SK-N-SH (cell line): Measurements from ENCODE around the gene ZNF577. TPM values are rescaled to one million over a fixed set of nuclear protein-coding genes. Genes with fewer than 3 reads are reported as not detected.
A peak's percentile ranks its signal among the peaks of the same experiment; 100 is the strongest.

Source experiments
- CTCF ChIA-PET: fragments of 300-600, 350-600 bp; formaldehyde crosslinking; extraction: SDS; loops from one replicate; lab custom pipeline; 2021; lab: Yijun Ruan, JAX
- POLR2A ChIA-PET: fragments of 350-600 bp; sonication (Branson Sonifier 250); formaldehyde crosslinking; extraction: SDS; loops from one replicate; lab custom pipeline; 2020; ENCODE audit warnings: antibody characterized with exemption, inconsistent platforms; lab: Yijun Ruan, JAX
- DNase-seq: peaks from one replicate; pipeline ENCODE4 v3.0.0; 2012
- H2AFZ ChIP-seq: fragments of 200-600 bp; sonication (generic); 2 replicates; pipeline ENCODE4 v1.8.1; 2016; ENCODE audit warnings: antibody characterized with exemption, mild to moderate bottlenecking, low read depth
- H3F3A ChIP-seq: fragments of 200-600 bp; sonication (generic); replicated peaks from 2 replicates; pipeline ENCODE3; 2016; ENCODE audit warnings: antibody characterized with exemption, mild to moderate bottlenecking; ENCODE audit not compliant: insufficient read depth
- H3K27ac ChIP-seq, 2 experiments: fragments of 200-500 bp in 1 of 2; fragments of 200-600 bp in 1 of 2; sonication (Bioruptor generic) in 1 of 2; sonication (generic), shearing (Covaris generic) in 1 of 2; 2 replicates each; pipeline versions ENCODE4 v1.5.1 to v1.6.1; 2014 to 2016; ENCODE audit warnings: low read depth in 2 of 2, inconsistent platforms in 1 of 2, low read length in 1 of 2, mild to moderate bottlenecking in 1 of 2, mixed read lengths in 1 of 2
- H3K27me3 ChIP-seq: fragments of 200-600 bp; sonication (generic), shearing (Covaris generic); 2 replicates; pipeline ENCODE4 v1.6.1; 2016; ENCODE audit warnings: mixed run types; ENCODE audit not compliant: insufficient read depth
- H3K36me3 ChIP-seq, 2 experiments: fragments of 200-500 bp in 1 of 2; fragments of 200-600 bp in 1 of 2; sonication (Bioruptor generic) in 1 of 2; sonication (generic) in 1 of 2; replicated peaks in 1 of 2; 2 replicates each; pipeline versions ENCODE3 to v1.5.1; 2014 to 2016; ENCODE audit warnings: low read length in 1 of 2, mild to moderate bottlenecking in 1 of 2; ENCODE audit not compliant: insufficient read depth in 2 of 2, control insufficient read depth in 1 of 2
- H3K4me1 ChIP-seq, 2 experiments: fragments of 200-500 bp in 1 of 2; fragments of 200-600 bp in 1 of 2; sonication (Bioruptor generic) in 1 of 2; sonication (generic), shearing (Covaris generic) in 1 of 2; 2 replicates each; pipeline versions ENCODE4 v1.5.1 to v1.6.1; 2014 to 2016; ENCODE audit warnings: low read depth in 1 of 2, low read length in 1 of 2, mixed run types in 1 of 2; ENCODE audit not compliant: insufficient read depth in 2 of 2, control insufficient read depth in 1 of 2
- H3K4me2 ChIP-seq: fragments of 200-600 bp; sonication (generic), shearing (Covaris generic); 2 replicates; pipeline ENCODE4 v1.6.1; 2017; ENCODE audit warnings: mixed run types
- H3K4me3 ChIP-seq, 2 experiments: fragments of 200-500 bp in 1 of 2; fragments of 200-600 bp in 1 of 2; sonication (Bioruptor generic) in 1 of 2; sonication (generic), shearing (Covaris generic) in 1 of 2; 2 replicates each; pipeline versions ENCODE4 v1.5.1 to v1.8.1; 2014 to 2016; ENCODE audit warnings: low read depth in 2 of 2, inconsistent platforms in 1 of 2, low read length in 1 of 2, mild to moderate bottlenecking in 1 of 2, mixed read lengths in 1 of 2, moderate library complexity in 1 of 2
- H3K79me2 ChIP-seq: fragments of 200-600 bp; sonication (generic); 2 replicates; pipeline ENCODE4 v1.8.1; 2017; ENCODE audit warnings: mild to moderate bottlenecking; ENCODE audit not compliant: insufficient read depth
- H3K9ac ChIP-seq: fragments of 200-600 bp; sonication (generic); 2 replicates; pipeline ENCODE4 v1.6.1; 2017; ENCODE audit warnings: mixed run types
- H3K9me2 ChIP-seq: fragments of 200-600 bp; sonication (generic); 2 replicates; pipeline ENCODE4 v1.6.1; 2017; ENCODE audit warnings: mixed run types
- H3K9me3 ChIP-seq: fragments of 200-600 bp; sonication (generic); 2 replicates; pipeline ENCODE4 v1.6.1; 2017; ENCODE audit warnings: mixed run types, mild to moderate bottlenecking, moderate library complexity
- H4K20me1 ChIP-seq: fragments of 200-600 bp; sonication (generic); 2 replicates; pipeline ENCODE4 v1.6.1; 2017; ENCODE audit warnings: mild to moderate bottlenecking, mixed run types; ENCODE audit not compliant: insufficient read depth
- CHD2 ChIP-seq: fragments of 150-350 bp; IDR thresholded peaks from 2 replicates; pipeline ENCODE4 v1.6.1; 2018; ENCODE audit warnings: low read length; ENCODE audit not compliant: partially characterized antibody
- CTCF ChIP-seq: fragments of 200-600 bp; sonication (generic); IDR thresholded peaks from 2 replicates; pipeline ENCODE4 v1.6.1; 2017; ENCODE audit warnings: antibody characterized with exemption, mild to moderate bottlenecking, moderate library complexity
- EP300 ChIP-seq, 2 experiments: IDR thresholded peaks; 2 replicates each; pipeline versions ENCODE4 v1.4.0 to v1.6.1; 2012; ENCODE audit warnings: borderline replicate concordance in 1 of 2, low read depth in 1 of 2, low read length in 1 of 2
- EZH2phosphoT487 ChIP-seq: fragments of 200-600 bp; sonication (generic); IDR thresholded peaks from 2 replicates; pipeline ENCODE4 v1.6.1; 2017; ENCODE audit warnings: low read depth, mixed run types, mild to moderate bottlenecking, antibody characterized with exemption, moderate library complexity, borderline replicate concordance
- FOSL2 ChIP-seq: IDR thresholded peaks from 2 replicates; pipeline ENCODE4 v1.4.0; 2012; ENCODE audit warnings: low read depth, mild to moderate bottlenecking, moderate library complexity, borderline replicate concordance
- FOXJ3 ChIP-seq: sonication (generic); formaldehyde crosslinking; IDR thresholded peaks from 2 replicates; pipeline ENCODE4 v1.5.1; 2020; ENCODE audit warnings: mild to moderate bottlenecking, missing genetic modification reagents
- FOXM1 ChIP-seq: IDR thresholded peaks from 2 replicates; pipeline ENCODE4 v1.4.0; 2012; ENCODE audit warnings: low read depth, mild to moderate bottlenecking
- GABPA ChIP-seq: IDR thresholded peaks from 2 replicates; pipeline ENCODE4 v1.4.0; 2012; ENCODE audit warnings: low read depth, mild to moderate bottlenecking
- MEF2A ChIP-seq: IDR thresholded peaks from 2 replicates; pipeline ENCODE4 v1.4.0; 2012; ENCODE audit warnings: low read depth, borderline replicate concordance
- NFIC ChIP-seq: IDR thresholded peaks from 2 replicates; pipeline ENCODE4 v1.4.0; 2012; ENCODE audit warnings: borderline replicate concordance
- NRF1 ChIP-seq: IDR thresholded peaks from 2 replicates; pipeline ENCODE4 v1.6.1; 2012; ENCODE audit warnings: low read depth, mild to moderate bottlenecking, low read length
- RAD21 ChIP-seq: IDR thresholded peaks from 2 replicates; pipeline ENCODE4 v1.6.1; 2012; ENCODE audit warnings: mild to moderate bottlenecking, low read length
- RFX5 ChIP-seq: IDR thresholded peaks from 2 replicates; pipeline ENCODE4 v1.6.1; 2012; ENCODE audit warnings: mild to moderate bottlenecking, improper control_type of control experiment, low read length
- RXRA ChIP-seq: IDR thresholded peaks from 2 replicates; pipeline ENCODE4 v1.4.0; 2012; ENCODE audit warnings: low read depth, mild to moderate bottlenecking, borderline replicate concordance
- SIN3A ChIP-seq: IDR thresholded peaks from 2 replicates; pipeline ENCODE4 v1.6.1; 2012; ENCODE audit warnings: low read depth, mild to moderate bottlenecking, low read length, moderate library complexity, borderline replicate concordance
- TAF1 ChIP-seq: IDR thresholded peaks from 2 replicates; pipeline ENCODE4 v1.6.1; 2012; ENCODE audit warnings: low read depth, mild to moderate bottlenecking, low read length, moderate library complexity, borderline replicate concordance
- TCF12 ChIP-seq: IDR thresholded peaks from 2 replicates; pipeline ENCODE4 v1.4.0; 2012
- USF2 ChIP-seq: fragments of 150-350 bp; IDR thresholded peaks from 2 replicates; pipeline ENCODE4 v1.6.1; 2017; ENCODE audit warnings: antibody characterized with exemption, low read length, low read depth, borderline replicate concordance
- YY1 ChIP-seq: IDR thresholded peaks from 2 replicates; pipeline ENCODE4 v1.4.0; 2012; ENCODE audit warnings: low read depth, mild to moderate bottlenecking
- WGBS: methylation state at CpG from one replicate; pipeline ENCODE4 v1.1.6; 2017; ENCODE audit warnings: low lambda C conversion rate; 5-methylcytosine and 5-hydroxymethylcytosine counted together
- polyA plus RNA-seq, 3 experiments: library from polyadenylated mRNA; depleted of rRNA; stranded (reverse); fragments of >200 nt; gene quantifications; 2 replicates each; pipeline ENCODE4 v1.2.3, GENCODE V29; 2012
- TF ChIP-seq, protein P1 (sequence below): IDR thresholded peaks from 2 replicates; pipeline ENCODE4 v1.4.0; 2012; ENCODE audit warnings: low read depth
- TF ChIP-seq, protein P2 (sequence below): IDR thresholded peaks from 2 replicates; pipeline ENCODE4 v1.6.1; 2012; ENCODE audit warnings: mild to moderate bottlenecking, low read depth, low read length, moderate library complexity
- TF ChIP-seq, protein P3 (sequence below): fragments of 150-350 bp; IDR thresholded peaks from 2 replicates; pipeline ENCODE4 v1.6.1; 2016; ENCODE audit warnings: mild to moderate bottlenecking, low read depth, low read length
- TF ChIP-seq, protein P4 (sequence below): IDR thresholded peaks from 2 replicates; pipeline ENCODE4 v1.4.0; 2012; ENCODE audit warnings: low read depth, borderline replicate concordance

The ZNF577 gene
- polyA plus RNA-seq, 1 of the 3 experiments (the other 2 are of a cell fraction), result 6.8 TPM

DNA sequence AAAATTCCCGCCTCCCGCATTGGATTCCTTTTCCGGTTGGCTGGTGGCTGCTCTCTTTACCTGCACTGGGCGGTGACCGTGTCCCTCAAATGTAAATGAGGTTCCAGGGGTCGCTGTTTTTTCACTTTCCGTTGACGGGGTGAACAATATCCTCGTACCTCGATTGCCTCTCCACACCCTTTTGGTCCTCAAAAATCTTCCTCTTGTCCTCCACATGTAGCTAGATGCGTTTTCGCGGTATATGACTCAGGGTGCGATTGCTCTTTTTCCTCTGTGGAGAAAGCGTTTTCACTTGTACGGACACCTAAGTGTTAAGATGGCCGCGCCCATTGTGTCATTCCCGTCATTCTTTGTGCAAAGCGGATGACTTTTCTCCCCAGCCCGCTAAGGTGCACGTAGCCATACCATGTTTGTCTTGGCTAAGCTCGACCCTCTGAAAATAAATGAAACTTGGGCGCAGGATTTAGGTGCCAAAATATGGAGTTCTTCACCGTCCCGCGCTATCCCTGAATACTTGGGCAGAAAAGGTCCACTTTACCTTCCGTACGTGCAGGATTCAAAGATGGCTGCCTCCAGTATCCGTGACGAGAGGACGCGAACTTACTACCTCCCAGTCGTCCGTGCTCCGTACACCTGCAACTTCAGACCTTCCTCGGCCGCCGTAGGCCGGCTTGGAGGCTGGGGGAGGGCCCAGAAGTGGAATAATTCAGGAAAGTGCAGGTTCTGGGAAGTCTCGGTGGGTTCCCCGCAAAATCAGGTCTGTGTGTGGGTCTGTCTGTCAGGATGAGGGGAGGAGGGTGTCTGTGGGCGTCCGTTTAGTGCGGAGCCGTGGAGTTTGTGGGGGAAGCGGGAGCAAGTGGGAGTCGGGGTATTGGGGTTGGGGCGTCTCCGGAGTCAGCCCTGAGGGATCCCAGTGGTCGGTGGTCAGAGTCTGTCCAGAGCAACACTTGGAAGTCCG is 39.3 kb upstream of the ZNF577 start, which contains the start of gene ZNF613:
Gene ZNF613 (plus strand): TSS at position 689 of the 958 bp plus-strand sequence. CDS start 8,749 bp downstream, outside the sequence.
- WGBS, result under 1% methylated on average over 51 of the region's 52 CpGs
- ChIA-PET POLR2A (no interaction called here), CTCF (interaction anchor here (1.3 kb wide), 1 partner anchor 8 kb away, joined by 3 read pairs; no protein-coding TSS in a partner anchor)
- Histone ChIP-seq H3K27ac (peak within 1 kb of the TSS; percentile 50 to 97), H3K9me2 (no peaks in the 10 kb centered on the region), H3K4me2 (peak within 1 kb of the TSS; percentile 69), H3F3A (no peaks in the 10 kb centered on the region), H3K9me3 (peaks cover 23% of the 10 kb centered on the region; the same call in 1 of the 2 replicates), H3K27me3 (no peaks in the 10 kb centered on the region), H3K9ac (peak within 1 kb of the TSS; percentile 66), H3K4me3 (peak within 1 kb of the TSS; percentile 71), H3K4me1 (peaks cover 0 to 4% of the 10 kb centered on the region in 2 experiments; a peak in 1 of 4 replicates), H3K79me2 (peaks cover 15% of the 10 kb centered on the region), H3K36me3 (peaks cover 15 to 26% of the 10 kb centered on the region in 2 experiments), H2AFZ (peak within 1 kb of the TSS; percentile 86), H4K20me1 (no peaks in the 10 kb centered on the region)
- peak; percentile 82 for DNase-seq
- no peak for TF ChIP-seq TCF12
- TF ChIP-seq CHD2, result peak; percentile 79
- peak; percentile 99 for TF ChIP-seq YY1
- TF ChIP-seq, protein P1, sequence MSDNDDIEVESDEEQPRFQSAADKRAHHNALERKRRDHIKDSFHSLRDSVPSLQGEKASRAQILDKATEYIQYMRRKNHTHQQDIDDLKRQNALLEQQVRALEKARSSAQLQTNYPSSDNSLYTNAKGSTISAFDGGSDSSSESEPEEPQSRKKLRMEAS, result peak; percentile 88
- no peak for TF ChIP-seq EZH2phosphoT487
- TF ChIP-seq, protein P2, sequence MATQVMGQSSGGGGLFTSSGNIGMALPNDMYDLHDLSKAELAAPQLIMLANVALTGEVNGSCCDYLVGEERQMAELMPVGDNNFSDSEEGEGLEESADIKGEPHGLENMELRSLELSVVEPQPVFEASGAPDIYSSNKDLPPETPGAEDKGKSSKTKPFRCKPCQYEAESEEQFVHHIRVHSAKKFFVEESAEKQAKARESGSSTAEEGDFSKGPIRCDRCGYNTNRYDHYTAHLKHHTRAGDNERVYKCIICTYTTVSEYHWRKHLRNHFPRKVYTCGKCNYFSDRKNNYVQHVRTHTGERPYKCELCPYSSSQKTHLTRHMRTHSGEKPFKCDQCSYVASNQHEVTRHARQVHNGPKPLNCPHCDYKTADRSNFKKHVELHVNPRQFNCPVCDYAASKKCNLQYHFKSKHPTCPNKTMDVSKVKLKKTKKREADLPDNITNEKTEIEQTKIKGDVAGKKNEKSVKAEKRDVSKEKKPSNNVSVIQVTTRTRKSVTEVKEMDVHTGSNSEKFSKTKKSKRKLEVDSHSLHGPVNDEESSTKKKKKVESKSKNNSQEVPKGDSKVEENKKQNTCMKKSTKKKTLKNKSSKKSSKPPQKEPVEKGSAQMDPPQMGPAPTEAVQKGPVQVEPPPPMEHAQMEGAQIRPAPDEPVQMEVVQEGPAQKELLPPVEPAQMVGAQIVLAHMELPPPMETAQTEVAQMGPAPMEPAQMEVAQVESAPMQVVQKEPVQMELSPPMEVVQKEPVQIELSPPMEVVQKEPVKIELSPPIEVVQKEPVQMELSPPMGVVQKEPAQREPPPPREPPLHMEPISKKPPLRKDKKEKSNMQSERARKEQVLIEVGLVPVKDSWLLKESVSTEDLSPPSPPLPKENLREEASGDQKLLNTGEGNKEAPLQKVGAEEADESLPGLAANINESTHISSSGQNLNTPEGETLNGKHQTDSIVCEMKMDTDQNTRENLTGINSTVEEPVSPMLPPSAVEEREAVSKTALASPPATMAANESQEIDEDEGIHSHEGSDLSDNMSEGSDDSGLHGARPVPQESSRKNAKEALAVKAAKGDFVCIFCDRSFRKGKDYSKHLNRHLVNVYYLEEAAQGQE, result 0 out of 2 replicates have a peak, but pooled peaks have one; percentile 8
- no peak for TF ChIP-seq USF2
- no peak for TF ChIP-seq FOSL2
- TF ChIP-seq CTCF, result peak; percentile 47
- no peak for TF ChIP-seq RXRA
- no peak for TF ChIP-seq MEF2A
- TF ChIP-seq NFIC, result no peak
- peak; percentile 47 for TF ChIP-seq TAF1
- no peak for TF ChIP-seq RAD21
- TF ChIP-seq, protein P3, sequence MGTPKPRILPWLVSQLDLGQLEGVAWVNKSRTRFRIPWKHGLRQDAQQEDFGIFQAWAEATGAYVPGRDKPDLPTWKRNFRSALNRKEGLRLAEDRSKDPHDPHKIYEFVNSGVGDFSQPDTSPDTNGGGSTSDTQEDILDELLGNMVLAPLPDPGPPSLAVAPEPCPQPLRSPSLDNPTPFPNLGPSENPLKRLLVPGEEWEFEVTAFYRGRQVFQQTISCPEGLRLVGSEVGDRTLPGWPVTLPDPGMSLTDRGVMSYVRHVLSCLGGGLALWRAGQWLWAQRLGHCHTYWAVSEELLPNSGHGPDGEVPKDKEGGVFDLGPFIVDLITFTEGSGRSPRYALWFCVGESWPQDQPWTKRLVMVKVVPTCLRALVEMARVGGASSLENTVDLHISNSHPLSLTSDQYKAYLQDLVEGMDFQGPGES, result no peak
- no peak for TF ChIP-seq SIN3A
- TF ChIP-seq EP300 (IDR thresholded peaks at IDR 0.05; ENCODE audit: borderline replicate concordance in 1 of 2, low read depth in 1 of 2, low read length in 1 of 2), result 0 out of 4 replicates have a peak, but pooled peaks of 1 of the 2 experiments have one; percentile 14
- TF ChIP-seq NRF1, result no peak
- no peak for TF ChIP-seq FOXM1
- no peak for TF ChIP-seq FOXJ3 (CRISPR knock-in tag)
- TF ChIP-seq GABPA, result peak; percentile 73
- TF ChIP-seq RFX5, result no peak
- TF ChIP-seq, protein P4, sequence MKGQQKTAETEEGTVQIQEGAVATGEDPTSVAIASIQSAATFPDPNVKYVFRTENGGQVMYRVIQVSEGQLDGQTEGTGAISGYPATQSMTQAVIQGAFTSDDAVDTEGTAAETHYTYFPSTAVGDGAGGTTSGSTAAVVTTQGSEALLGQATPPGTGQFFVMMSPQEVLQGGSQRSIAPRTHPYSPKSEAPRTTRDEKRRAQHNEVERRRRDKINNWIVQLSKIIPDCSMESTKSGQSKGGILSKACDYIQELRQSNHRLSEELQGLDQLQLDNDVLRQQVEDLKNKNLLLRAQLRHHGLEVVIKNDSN, result no peak
